Smooth muscle cell (in vitro differentiated cells): Measurements from ENCODE around the gene TMEM139. TPM values are rescaled to one million over a fixed set of nuclear protein-coding genes. Genes with fewer than 3 reads are reported as not detected.

Experiments used
- DNase-seq: peaks from one replicate; lab custom pipeline; 2025; ENCODE audit not compliant: unreplicated experiment; lab: John Stamatoyannopoulos, UW
- H2AFZ ChIP-seq: fragments of 200-600 bp; sonication (generic); 2 replicates; pipeline ENCODE4 v1.6.0; 2016; ENCODE audit warnings: antibody characterized with exemption, low read depth, mild to moderate bottlenecking
- H3F3A ChIP-seq: fragments of 200-600 bp; sonication (generic); 2 replicates; pipeline ENCODE4 v1.6.0; 2017; ENCODE audit warnings: antibody characterized with exemption, low read depth
- H3K27ac ChIP-seq: fragments of 200-600 bp; sonication (generic); 2 replicates; pipeline ENCODE4 v1.5.1; 2016; ENCODE audit warnings: low read depth, mild to moderate bottlenecking
- H3K27me3 ChIP-seq: fragments of 200-600 bp; sonication (generic); 2 replicates; pipeline ENCODE4 v1.6.1; 2016; ENCODE audit warnings: low read depth, mild to moderate bottlenecking
- H3K36me3 ChIP-seq: fragments of 200-600 bp; sonication (generic); 2 replicates; pipeline ENCODE4 v1.5.1; 2016; ENCODE audit warnings: low read depth
- H3K4me1 ChIP-seq: fragments of 200-600 bp; sonication (generic); 2 replicates; pipeline ENCODE4 v1.5.1; 2016; ENCODE audit warnings: low read depth
- H3K4me2 ChIP-seq: fragments of 200-600 bp; sonication (generic); 2 replicates; pipeline ENCODE4 v1.6.0; 2016; ENCODE audit warnings: mild to moderate bottlenecking
- H3K4me3 ChIP-seq: fragments of 200-600 bp; sonication (generic); 2 replicates; pipeline ENCODE4 v1.5.1; 2016; ENCODE audit warnings: mild to moderate bottlenecking
- H3K79me2 ChIP-seq: fragments of 200-600 bp; sonication (generic); 2 replicates; pipeline ENCODE4 v1.6.0; 2016; ENCODE audit warnings: low read depth, mild to moderate bottlenecking
- H3K9ac ChIP-seq: fragments of 200-600 bp; sonication (generic); 2 replicates; pipeline ENCODE4 v1.6.0; 2016; ENCODE audit warnings: low read depth
- H3K9me3 ChIP-seq: fragments of 200-600 bp; sonication (generic); replicated peaks from 2 replicates; pipeline ENCODE4 v1.5.1; 2016; ENCODE audit warnings: low read depth
- H4K20me1 ChIP-seq: fragments of 200-600 bp; sonication (generic); 2 replicates; pipeline ENCODE4 v1.6.0; 2016; ENCODE audit warnings: low read depth
- CTCF ChIP-seq: fragments of 200-600 bp; sonication (generic); IDR thresholded peaks from 2 replicates; pipeline ENCODE4 v1.5.1; 2017; ENCODE audit warnings: borderline replicate concordance, mild to moderate bottlenecking, antibody characterized with exemption; ENCODE audit not compliant: insufficient read depth, poor library complexity, severe bottlenecking
- WGBS: methylation state at CpG from one replicate; pipeline ENCODE4 v1.1.7; 2016; ENCODE audit warnings: low lambda C conversion rate; 5-methylcytosine and 5-hydroxymethylcytosine counted together
- polyA plus RNA-seq: library from polyadenylated mRNA; unstranded; fragments of >200 nt; fragmentation: Nextera tagmentation; extraction: Ambion mirVana; gene quantifications from 2 replicates; pipeline ENCODE4 v1.2.1, GENCODE V29; 2016
- total RNA-seq: library from RNA; depleted of rRNA; stranded (reverse); fragments of >200 nt; gene quantifications from 2 replicates; pipeline ENCODE4 v1.2.3, GENCODE V29; 2014

TMEM139 gene
- total and polyA plus RNA-seq, 2 experiments from 2014 or later: 0.93 to 9.1 TPM

GRCh38 chr7:143287339-143287934, 2.7 kb downstream of the TMEM139 start:
- Histone ChIP-seq H3K4me2 (peak overlapping the region; percentile 88), H3K27ac (no peak overlapping the region), H3K79me2 (peaks cover 31% of the 10 kb centered on the region), H3K9ac (no peak overlapping the region), H3K9me3 (no peaks in the 10 kb centered on the region), H3K4me1 (peaks cover 12% of the 10 kb centered on the region), H2AFZ (peak overlapping the region; percentile 81), H3F3A (peaks cover 8% of the 10 kb centered on the region), H3K4me3 (peak overlapping the region; percentile 77), H4K20me1 (peaks cover 23% of the 10 kb centered on the region), H3K27me3 (no peaks in the 10 kb centered on the region), H3K36me3 (peaks cover 6% of the 10 kb centered on the region)
- TF ChIP-seq CTCF: no peak
- DNase-seq: no peak
- WGBS: 87% methylated on average over 17 of the region's 17 CpGs

- Histone ChIP-seq H3K36me3 (peaks cover 6% of the 10 kb centered on the region), H2AFZ (peak within 1 kb of the TSS; percentile 81), H3K9ac (peak within 1 kb of the TSS; percentile 82), H3K79me2 (peaks cover 35% of the 10 kb centered on the region), H4K20me1 (peaks cover 24% of the 10 kb centered on the region), H3K9me3 (no peaks in the 10 kb centered on the region), H3K27ac (peak within 1 kb of the TSS; percentile 82), H3K27me3 (no peaks in the 10 kb centered on the region), H3F3A (peaks cover 8% of the 10 kb centered on the region), H3K4me1 (peaks cover 12% of the 10 kb centered on the region), H3K4me2 (peak within 1 kb of the TSS; percentile 88), H3K4me3 (peak within 1 kb of the TSS; percentile 77)
- WGBS: 3% methylated on average over 70 of the region's 84 CpGs
- DNase-seq: peak; percentile 94
- TF ChIP-seq CTCF: peak; percentile 24
Observed at GRCh38 chr7:143287935-143288826, 3.4 kb downstream of the TMEM139 start, which contains the start of gene CASP2. TSS of gene CASP2 (plus strand) at chr7:143288351. CDS start at chr7:143288456, 105 bp downstream.

DNA sequence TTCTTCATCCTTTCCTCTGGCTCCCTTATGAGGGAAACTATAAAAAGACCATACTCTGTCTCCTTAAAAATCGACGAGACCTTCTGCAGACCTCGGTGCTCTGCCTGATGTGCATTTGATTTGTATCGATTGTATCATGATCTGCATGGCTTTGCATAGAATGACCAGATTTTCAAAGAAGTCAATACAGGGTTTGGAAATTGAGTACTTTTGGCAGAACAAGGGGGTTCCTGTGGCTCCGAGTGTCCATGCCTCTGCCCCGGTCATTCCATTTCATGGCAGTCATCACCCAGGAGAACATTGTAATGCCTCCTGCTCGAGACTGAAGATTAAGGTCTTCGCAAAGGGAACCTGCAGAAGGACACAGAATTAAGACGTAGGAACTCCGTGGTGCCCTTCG, 4.1 kb downstream of the TMEM139 start:
- peak overlapping the region; percentile 77 for H3K4me3 ChIP-seq
- H3K36me3 ChIP-seq: peaks cover 6% of the 10 kb centered on the region
- TF ChIP-seq CTCF: no peak
- 2% methylated on average over 11 of the region's 11 CpGs for WGBS
- H3K4me1 ChIP-seq: peaks cover 12% of the 10 kb centered on the region
- H4K20me1 ChIP-seq: peaks cover 28% of the 10 kb centered on the region
- H3K79me2 ChIP-seq: peaks cover 35% of the 10 kb centered on the region
- no peak for DNase-seq
- H3F3A ChIP-seq: peaks cover 8% of the 10 kb centered on the region
- H3K9ac ChIP-seq: peak overlapping the region; percentile 82
- H3K4me2 ChIP-seq: peak overlapping the region; percentile 88
- H2AFZ ChIP-seq: peak overlapping the region; percentile 77
- no peaks in the 10 kb centered on the region for H3K27me3 ChIP-seq
- no peaks in the 10 kb centered on the region for H3K9me3 ChIP-seq
- peak overlapping the region; percentile 82 for H3K27ac ChIP-seq
